GM18517 (cell line): ENCODE data around the gene GRAMD2B.

Experiments used
- ATAC-seq: cut with Tn5 transposase; IDR thresholded peaks from one replicate; pipeline ENCODE4 v1.9.1; 2021; ENCODE audit warnings: mild to moderate bottlenecking, moderate library complexity; ENCODE audit not compliant: unreplicated experiment

GRAMD2B gene

DNA sequence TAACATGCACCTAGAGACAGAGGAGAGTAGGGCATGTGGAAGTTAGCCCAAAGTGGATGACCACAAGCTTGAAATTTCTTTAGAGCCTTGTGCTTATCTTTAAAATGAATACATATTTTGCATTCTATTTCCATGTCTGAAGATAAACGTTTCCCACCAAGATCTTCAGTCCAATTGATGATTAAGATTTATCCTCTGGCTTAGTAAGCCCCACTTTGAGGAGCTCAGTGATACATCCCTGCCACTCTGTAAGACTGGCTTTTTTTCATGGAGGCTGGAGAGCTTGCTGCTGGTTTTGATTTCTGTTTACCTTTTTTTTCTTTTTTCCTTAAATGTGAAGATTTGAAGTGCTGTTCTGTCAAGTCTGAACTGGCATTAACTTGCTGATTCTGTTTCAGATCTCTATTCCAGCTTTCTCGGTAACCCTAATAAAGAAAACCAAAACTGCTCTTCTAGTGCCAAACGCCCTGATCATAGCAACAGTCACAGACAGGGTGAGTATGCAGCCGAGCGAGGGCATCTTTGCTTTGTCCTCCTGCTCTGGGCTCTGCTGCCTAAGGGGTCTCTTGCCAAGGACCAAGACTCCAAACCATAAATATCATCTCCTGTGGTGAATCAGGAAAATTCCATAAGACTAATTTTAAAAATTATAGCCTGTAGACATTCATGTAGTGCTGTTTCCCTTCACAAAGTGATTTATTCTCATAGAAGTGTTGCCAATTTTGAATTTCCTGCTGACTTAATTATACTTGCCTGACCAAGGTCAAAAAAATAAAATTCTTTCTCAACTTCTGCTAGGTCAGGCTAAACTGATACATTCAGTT is 54.3 kb downstream of the GRAMD2B start:
- no peak for ATAC-seq

DNA sequence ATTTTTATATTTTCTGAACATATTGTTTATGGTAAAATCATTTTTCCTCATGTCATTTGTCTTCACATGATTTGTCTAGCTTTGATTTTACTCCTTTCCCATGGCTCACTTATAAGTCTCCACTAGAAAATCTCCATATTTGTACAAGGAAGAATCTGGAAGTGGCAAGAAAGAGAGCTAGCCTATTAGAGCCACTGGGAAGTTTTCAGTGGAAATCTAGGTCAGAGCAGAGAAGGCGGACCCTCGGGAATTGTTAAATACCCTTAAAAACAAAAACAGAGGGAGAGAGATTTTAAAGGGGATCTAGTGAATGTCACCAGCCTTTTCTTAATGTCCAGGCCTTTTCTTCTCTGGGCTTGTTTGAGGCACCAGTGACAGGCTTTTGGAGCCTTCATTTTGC is 56.6 kb downstream of the GRAMD2B start:
- ATAC-seq = no peak

DNA sequence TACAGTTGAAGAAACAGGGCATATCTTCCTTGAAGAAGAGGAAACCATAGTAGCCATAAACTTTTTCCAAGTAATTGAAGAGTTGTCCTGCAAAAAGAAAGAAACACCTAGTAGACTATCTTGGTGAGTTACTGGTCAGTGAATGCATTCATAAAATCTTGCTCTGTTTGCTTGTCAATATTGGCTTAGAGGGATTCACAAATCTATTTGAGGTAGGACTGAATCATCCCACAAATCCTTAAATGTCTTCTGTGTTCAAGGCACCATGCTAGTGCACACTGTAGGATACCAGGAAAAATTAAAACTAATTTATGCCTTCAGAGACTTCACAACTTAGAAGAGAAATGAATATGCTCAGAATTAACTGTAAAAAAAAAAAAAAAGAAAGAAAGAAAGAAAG is 57.6 kb downstream of the GRAMD2B start:
- ATAC-seq = no peak

DNA sequence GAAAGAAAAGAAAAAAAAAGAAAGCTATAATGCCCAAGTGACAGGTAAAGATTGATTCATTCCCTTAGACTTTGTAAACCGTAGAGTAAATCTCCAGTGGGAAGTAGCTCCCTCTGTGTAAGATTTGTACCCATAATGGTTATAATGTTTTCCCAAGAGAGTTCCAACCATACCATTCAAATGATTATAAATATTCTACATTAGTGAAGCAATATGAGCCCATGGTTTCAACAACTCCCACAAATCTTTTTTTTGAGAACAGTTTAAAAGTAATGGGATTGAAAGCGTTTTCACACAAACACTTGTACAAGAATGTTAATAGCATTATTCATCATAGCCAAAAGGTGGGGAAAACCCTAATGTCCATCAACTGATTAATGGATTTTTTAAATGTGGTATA is 58.0 kb downstream of the GRAMD2B start:
- no peak for ATAC-seq

DNA sequence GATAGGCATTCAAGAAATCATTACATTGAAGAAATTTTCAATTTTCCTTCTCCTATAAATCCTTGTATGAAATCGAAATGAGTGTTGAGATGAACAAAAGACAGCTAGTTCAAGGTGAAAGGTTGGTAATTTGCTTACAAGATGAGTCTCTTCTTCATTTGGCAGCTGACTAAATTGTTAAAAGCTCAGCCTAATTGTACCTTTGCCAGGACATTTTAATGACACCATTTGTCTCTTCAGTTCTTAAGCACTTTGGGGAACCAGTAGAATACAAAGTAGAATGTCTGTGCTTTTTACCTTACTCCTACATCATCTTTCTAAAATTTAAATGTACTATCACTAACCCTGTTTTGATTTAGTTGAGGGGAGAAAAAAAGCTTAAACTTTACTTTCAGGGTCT is 59.4 kb downstream of the GRAMD2B start:
- ATAC-seq = no peak

DNA sequence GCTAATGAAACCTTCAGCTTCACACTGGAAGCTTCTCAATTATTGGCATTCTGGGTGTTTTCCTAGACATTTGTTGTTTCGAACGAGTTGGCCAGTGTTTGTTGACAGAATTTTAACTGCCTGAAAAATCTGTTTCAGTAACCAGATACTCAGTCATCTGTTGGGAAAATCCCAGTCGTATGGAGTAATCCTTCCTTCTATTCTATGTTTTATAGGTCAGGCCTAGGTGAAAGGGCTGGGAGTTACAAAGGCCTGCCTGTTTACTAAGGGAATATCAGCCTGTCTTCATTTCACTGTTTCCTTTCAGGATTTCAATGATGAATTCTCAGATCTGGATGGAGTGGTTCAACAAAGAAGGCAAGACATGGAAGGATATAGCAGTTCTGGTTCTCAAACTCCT is 59.9 kb downstream of the GRAMD2B start:
- no peak for ATAC-seq

DNA sequence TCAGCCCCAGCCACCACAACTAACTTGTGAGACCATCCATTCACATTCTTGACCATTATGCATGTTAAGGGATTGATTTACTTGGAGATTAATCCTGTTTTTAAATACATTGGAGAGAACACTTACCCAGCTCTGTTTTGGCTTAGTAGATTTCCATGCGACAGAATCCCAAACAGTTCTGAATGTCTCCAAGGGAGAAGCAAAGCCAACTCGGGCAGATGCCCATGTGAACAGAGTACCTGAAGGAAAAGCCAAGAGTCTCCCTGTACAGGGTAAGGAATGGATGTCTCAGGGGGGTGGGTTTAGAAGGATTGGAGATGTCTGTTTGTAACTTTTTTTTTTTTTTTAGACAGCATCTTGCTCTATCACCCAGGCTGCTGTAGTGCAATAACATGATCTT is 61.0 kb downstream of the GRAMD2B start:
- ATAC-seq = no peak

DNA sequence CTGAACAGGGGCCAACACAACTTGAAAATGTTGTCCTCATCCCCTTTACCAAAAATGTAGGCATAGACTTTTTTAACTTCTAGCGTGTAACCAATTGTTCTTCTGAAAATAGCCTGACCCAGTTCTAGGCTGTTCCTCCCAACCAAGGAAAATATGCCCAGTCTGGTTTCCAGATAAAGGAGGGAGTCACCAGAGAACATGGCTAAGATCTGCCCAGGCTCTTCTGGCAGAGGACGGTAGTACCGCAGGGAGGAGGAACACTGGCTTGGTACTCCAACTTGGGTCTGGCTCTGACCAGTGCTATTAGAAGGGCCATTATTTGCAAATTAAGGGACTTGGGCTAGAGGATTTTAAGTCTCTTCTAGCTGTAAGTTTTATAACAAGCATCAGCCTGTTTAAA is 63.1 kb downstream of the GRAMD2B start:
- ATAC-seq = no peak

DNA sequence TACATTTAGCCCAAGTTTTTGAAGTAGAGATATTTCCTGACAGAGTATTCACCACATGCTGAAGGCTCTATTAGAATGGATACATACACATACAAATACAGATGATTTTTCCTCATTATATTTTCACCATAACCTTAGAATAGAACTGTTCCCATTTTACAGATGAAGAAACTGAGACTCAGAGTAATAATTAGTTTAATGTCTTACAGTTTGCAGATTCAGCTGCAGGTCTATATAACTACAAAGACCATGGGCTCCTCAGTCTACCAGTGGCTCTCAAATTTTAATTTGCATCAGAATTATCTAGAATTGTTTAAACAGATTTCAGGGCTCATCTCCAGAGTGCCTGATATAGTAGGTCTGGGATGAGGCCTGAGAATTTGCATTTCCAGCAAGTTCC is 64.4 kb downstream of the GRAMD2B start:
- ATAC-seq = no peak

DNA sequence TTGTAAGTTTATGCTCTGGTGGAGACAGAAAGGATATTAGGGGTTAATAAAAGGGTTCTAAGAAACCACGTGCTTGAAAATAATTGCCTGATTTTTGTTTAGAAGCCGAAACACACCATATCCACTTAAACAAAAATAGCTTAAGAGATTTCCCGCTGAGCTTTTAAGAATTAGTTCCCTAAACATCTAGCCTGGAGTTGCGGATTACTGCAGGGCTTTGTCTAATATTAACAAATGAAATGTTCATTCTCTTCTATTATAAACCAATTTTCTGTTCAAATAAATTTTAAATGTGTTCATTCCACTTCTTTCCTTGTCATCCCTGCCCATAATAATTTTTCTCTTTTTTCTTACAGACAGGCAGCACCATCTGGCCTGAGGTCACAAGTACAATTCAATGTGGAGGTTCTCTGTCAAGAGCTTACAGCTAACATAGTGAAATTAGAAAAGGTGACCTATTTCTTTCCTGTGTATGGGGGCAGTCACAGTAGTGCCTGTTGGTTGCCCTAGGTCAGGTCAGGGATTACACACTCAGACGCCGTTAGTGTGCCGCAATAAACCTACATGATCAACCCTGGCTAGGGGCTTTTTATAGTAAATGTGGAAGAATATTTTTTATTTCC is 65.3 kb downstream of the GRAMD2B start:
- ATAC-seq = no peak

DNA sequence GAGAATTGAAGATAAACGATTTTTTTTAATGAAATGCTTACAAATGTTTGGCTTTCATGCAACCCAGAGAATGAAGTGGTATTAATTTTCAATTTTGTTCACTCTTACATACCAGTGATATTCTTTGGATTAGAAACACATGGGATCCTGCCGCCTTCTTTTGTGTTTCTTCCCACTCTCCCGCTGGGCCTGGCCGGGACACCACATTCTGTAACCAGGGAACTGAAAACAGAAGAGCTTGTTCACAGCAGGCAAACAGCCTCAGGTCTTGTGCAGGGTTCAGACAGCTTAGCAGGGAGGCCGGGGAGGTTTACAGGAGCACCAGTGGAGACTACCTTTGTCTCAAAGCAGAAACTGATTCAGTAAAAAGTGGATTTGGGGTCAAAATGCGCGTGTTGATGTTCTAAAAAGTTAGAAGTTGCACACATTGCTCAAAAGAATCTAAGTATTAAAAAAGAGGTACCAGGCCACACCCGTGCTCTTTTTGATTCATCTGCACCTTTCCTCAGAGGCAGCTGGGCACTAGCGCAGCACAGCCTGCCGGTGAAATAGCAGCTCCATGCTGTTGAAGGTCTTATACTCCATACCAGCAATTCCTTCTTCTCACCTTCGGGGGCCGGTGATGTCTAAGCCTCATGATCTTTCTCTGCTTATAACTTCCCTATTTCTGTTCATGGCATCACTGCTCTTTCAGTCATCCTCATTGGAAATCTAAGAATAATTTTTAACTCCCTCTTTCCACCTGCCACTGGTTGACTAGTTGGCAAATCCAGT is 67.1 kb downstream of the GRAMD2B start:
- ATAC-seq = no peak

DNA sequence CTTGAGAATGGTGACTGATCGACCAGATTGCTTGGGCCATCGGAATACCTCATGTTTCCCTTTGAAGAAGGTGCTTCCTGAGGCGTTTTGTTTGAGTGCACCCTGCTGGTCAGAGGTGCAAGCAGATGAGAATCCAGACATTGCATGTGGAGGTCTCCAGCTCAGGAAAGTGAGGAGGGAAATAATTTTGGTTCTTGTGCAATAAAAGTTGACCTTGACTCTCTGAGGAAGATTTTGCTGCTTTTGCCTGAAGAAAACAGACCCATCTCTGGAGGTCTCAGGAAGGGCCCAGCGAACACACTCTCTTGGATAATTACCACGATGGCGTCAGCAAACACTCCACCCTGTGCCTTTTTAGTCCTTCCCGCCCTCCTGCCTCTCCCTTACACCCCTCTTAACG is 69.7 kb downstream of the GRAMD2B start:
- ATAC-seq = no peak

DNA sequence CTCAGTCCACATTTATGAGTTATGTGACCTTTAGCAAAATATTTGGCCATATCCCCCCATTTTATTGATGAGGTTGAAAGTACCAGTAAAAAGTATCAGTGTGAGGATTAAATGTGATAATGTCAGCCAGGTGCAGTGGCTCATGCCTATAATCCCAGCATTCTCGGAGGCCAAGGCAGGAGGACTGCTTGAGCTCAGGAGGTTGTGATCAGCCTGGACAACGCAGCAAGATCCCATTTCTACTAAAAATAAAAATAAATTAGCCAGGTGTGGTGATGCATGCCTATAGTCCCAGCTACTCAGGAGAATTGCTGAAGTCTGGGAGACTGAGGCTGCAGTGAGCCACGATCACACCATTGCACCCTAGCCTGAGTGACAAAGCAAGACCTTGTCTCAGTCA is 71.2 kb downstream of the GRAMD2B start:
- no peak for ATAC-seq

DNA sequence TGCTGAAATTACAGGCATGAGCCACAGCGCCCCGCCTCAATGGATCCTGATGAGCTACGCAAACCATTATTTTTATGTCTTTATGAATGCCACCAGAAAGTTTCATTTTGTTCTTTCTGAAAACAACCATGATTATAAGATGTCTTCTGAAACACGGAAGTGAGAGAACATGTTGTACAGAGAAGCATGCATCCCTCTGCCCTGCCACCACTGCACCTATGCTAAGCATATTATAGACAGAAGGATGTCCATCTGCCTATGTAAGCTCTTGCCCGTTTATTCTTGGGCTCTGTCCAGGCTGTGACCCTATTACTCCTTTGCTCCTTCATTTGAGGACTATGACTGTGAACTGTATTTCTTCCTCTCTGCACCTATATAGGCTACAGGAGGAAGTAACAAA is 74.3 kb downstream of the GRAMD2B start:
- ATAC-seq = no peak

DNA sequence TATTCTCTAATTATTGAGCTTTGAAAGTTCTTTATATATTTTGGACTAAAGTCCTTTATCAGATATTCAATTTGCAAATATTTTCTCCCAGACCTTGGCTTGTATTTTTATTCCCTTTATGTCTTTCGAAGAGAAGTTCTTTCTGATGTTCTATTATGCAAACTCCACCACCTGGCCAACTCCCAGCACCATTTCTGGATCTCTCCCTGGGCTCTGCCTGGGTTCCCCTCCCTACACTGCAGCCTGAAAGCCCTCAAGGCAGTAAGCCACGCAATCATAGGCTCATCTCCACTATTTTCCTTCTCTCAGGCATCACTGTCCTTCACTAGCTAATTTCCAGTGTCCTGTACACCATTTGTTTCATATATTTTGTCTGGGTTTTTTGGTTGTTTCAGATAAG is 76.1 kb downstream of the GRAMD2B start:
- ATAC-seq = no peak

DNA sequence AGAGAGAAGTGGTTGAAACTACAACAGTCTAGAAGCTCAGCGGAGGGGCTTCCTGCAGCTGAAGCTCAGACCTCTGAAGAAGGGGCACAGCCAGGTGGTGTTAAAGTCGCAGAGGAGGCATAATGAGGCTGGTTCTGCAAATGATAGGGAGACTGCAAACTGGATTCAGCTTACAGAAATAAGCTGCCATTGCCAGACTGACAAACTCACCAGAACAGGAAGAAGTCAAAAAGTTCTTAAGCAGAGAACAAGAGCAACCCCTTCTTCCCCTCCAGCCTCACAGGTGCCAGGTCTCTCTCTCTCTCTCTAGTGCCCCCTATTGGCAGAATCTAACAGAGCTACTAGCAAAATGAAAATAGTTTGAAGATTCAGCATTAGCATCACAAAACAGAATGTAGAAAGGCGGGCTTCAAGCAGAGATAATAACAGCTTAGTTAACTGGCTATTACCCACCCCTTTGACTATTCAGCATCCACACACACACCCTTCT is 76.7 kb downstream of the GRAMD2B start:
- peak; percentile 67 for ATAC-seq

DNA sequence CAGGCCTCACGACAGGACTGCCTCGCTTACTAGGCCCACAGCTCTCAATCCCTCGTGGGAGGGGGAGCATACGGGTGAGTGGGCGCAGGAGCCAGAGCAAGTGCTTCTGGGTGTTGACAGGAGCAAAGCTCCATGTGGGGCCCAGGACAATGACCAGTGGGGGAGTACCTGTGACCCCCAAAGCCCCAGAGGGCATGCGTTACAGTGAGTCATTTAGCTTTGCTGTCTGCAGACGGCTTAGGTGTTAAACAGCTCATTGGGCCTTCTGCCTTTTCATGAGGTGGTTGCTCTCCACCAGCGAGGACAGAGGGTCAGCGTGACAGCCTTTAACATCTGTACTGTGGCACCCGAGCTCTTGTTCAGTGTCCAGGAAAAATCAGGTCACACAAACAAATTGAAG is 78.2 kb downstream of the GRAMD2B start:
- ATAC-seq = no peak

DNA sequence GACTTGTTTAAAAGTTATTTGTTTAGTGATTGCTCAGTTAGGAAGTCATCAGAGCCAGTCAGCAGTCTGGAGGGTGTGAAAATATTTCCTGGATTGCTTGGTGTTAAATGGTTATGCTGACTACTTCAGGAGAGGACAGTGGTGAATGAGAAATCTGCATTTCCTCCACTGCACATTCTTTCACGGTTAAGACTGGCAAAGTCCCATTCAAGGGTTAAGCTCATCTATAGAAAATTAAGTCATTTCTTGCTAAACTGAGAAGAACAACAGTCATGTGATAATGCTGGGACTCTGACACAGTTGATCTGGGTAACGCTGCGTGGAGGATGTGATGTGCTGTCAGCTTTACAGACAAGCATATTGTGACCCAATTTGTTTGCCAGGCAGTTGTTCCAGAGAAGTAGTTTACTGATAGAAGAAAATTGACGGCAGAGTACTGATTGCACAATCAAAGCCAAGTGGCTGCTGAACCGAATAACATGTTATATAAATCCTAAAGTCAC is 80.4 kb downstream of the GRAMD2B start:
- no peak for ATAC-seq

DNA sequence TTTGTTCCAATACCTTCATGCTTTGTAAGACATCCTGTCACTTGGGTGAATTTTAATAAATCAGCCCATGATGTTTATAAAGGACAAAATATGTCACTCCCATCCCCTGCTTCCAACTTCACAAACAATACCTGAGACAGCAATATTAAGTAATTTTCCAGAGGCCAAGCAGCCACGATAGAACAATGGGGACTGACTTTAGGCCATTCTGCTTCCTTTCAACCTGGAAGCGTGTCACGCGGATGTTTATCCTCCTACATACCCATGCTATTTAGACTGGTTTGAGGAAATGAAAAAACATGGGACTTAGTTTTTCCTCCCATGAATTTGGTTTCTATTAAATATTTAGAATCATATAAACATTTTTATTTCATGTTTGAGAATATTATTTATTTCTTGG is 82.9 kb downstream of the GRAMD2B start:
- no peak for ATAC-seq

DNA sequence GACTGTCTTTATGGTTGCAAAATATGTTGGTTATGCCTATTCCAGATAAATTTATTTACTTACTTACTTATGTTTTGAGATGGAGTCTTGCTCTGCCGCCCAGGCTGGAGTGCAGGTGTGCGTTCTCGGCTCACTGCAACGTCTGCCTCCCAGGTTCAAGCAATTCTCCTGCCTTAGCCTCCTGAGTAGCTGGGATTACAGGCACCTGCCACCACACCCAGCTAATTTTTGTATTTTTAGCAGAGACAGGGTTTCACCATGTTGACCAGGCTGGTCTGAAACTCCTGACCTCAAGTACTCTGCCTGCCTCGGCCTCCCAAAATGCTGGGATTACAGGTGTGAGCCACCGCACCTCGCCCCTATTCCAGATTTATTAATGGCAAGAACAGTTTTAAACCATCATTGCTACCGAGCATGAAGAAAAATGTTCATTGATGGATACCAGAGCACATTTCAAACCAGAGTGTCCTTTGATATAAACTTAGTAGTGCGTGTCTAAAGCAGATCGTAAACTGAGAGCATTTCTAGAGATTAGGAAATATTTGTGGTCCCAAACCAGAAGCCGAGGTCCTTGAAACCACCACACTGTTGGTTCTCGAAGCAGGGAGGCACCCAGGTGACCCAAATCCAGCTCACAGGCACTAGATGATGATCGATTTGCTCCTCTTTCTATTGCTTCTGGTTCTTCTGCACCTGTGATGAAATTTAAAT is 85.2 kb downstream of the GRAMD2B start:
- no peak for ATAC-seq

DNA sequence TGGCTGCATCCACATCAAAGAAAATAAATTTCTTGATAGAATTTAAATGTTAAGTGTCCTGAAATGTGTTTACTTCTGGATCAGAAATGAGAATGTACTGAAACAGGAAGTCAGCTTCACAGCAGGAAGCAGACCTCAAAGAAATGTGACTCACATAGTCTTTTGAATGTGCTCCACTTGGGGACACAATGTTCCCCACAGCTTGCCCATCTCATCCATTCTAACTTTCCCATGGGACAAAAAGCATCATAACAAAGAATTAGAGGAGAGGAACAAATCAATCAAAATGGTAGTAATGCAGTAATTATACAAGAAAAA is 85.7 kb downstream of the GRAMD2B start:
- ATAC-seq = no peak
